ENCODE measurements around the gene NEDD8. TPM values are rescaled to one million over a fixed set of nuclear protein-coding genes. Genes with fewer than 3 reads are reported as not detected.

Gene NEDD8
- total and polyA plus RNA-seq, 2 donors (not counting 3 experiments of a cell fraction or from before 2014, with no cell fraction given), result 243 to 316 TPM

DNA sequence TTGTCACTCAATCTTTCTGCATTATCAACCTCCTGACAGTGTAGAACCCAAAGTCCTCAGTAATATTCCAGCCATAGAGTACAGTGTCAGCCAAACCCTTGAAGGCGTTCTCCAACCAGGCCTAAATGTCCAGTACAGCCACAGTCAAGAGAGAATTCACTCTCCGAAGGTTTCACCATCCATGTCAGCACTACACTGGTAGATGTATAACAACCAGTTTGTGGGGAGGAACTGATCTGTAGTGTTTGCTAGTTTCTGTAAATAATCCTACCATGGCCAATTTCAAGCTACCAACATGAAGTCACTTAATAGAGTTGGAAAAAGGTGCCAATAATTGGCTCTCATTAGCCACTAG, 15.8 kb downstream of the NEDD8 start:
- Histone ChIP-seq H3K9me3 (replicated peaks; ENCODE audit: control insufficient read depth, insufficient read depth, low read length) (no peaks in the 10 kb centered on the region), H3K27ac (ENCODE audit: insufficient read depth, low read depth, low read length) (no peak overlapping the region), H3K4me3 (replicated peaks in 1 of 3; ENCODE audit: insufficient read depth in 1 of 3, low read depth in 1 of 3, low read length in 3 of 3) (no peak overlapping the region), H3K9me1 (replicated peaks; ENCODE audit: control insufficient read depth, extremely low read depth, insufficient read depth, low read length) (no peaks in the 10 kb centered on the region), H2AFZ (ENCODE audit: low read depth, low read length) (no peak overlapping the region), H3K27me3 (ENCODE audit: control insufficient read depth in 2 of 2, insufficient read depth in 2 of 2, low read length in 2 of 2) (no peaks in the 10 kb centered on the region), H3K36me3 (ENCODE audit: control insufficient read depth in 2 of 2, extremely low read depth in 1 of 2, insufficient read depth in 2 of 2, low read length in 2 of 2) (peaks cover 2 to 4% of the 10 kb centered on the region in 2 experiments), H4K20me1 (replicated peaks; ENCODE audit: control insufficient read depth, extremely low read depth, insufficient read depth, low read length) (no peaks in the 10 kb centered on the region), H3K4me2 (ENCODE audit: insufficient read depth, low read length) (no peak overlapping the region), H3K4me1 (ENCODE audit: control insufficient read depth, extremely low read depth, insufficient read depth, low read length) (peaks cover 11% of the 10 kb centered on the region), H3K9ac (replicated peaks; ENCODE audit: extremely low read depth, insufficient read depth, low read length) (no peak overlapping the region), H3K79me2 (ENCODE audit: control insufficient read depth, insufficient read depth, low read length) (peaks cover 25% of the 10 kb centered on the region)
- CTCF ChIA-PET, result interaction anchor here (0.8 to 4.9 kb wide), 24 partner anchors 8 to 158 kb away, joined by 3 to 71 read pairs (median 6); partner anchors contain the start of genes CIDEB, EMC9, GMPR2 and IPO4
- dilution Hi-C loops (cut with MboI; ENCODE audit: extremely low pct_ligation_motif_present, low sequenced_read_pairs) (no loop called here), intact Hi-C loops (cut with micrococcal nuclease) (loop anchor here (1.0 to 5.0 kb wide), 5 partner anchors 26 to 215 kb away; partner anchors contain the start of genes RABGGTA and TINF2)
- FAIRE-seq, result no peak
- no TSS peak for BruUV-seq (replicated peaks)
- DNase-seq (ENCODE audit: low read depth, low spot score), result no peak
- POLR2A ChIA-PET, result interaction anchor here (0.8 to 3.4 kb wide), 4 partner anchors 9 to 92 kb away, joined by 3 to 21 read pairs (median 6); partner anchors contain the start of genes CIDEB and TINF2
- TF ChIP-seq, protein P1, sequence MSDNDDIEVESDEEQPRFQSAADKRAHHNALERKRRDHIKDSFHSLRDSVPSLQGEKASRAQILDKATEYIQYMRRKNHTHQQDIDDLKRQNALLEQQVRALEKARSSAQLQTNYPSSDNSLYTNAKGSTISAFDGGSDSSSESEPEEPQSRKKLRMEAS (IDR thresholded peaks at IDR 0.05; ENCODE audit: insufficient read depth, insufficient read length), result no peak
- TF ChIP-seq MYC (IDR thresholded peaks at IDR 0.05; ENCODE audit: low read depth, low read length) (no peak), JUN (IDR thresholded peaks at IDR 0.05; ENCODE audit: borderline replicate concordance, insufficient read depth, insufficient read length, low read depth) (no peak), GATA2 (IDR thresholded peaks at IDR 0.05; ENCODE audit: insufficient read depth, insufficient read length, low read depth, low read length) (no peak), EZH2 (IDR thresholded peaks at IDR 0.05; ENCODE audit: borderline replicate concordance, low read depth, low read length, severe bottlenecking) (no peak), POLR2A (IDR thresholded peaks at IDR 0.05; ENCODE audit: low read depth, low read length) (no peak), POLR2AphosphoS5 (IDR thresholded peaks at IDR 0.05; ENCODE audit: insufficient read depth, low read depth, low read length) (no peak), FOS (IDR thresholded peaks at IDR 0.05; ENCODE audit: borderline replicate concordance, insufficient read depth, low read length) (no peak)
- TF ChIP-seq, protein P2, sequence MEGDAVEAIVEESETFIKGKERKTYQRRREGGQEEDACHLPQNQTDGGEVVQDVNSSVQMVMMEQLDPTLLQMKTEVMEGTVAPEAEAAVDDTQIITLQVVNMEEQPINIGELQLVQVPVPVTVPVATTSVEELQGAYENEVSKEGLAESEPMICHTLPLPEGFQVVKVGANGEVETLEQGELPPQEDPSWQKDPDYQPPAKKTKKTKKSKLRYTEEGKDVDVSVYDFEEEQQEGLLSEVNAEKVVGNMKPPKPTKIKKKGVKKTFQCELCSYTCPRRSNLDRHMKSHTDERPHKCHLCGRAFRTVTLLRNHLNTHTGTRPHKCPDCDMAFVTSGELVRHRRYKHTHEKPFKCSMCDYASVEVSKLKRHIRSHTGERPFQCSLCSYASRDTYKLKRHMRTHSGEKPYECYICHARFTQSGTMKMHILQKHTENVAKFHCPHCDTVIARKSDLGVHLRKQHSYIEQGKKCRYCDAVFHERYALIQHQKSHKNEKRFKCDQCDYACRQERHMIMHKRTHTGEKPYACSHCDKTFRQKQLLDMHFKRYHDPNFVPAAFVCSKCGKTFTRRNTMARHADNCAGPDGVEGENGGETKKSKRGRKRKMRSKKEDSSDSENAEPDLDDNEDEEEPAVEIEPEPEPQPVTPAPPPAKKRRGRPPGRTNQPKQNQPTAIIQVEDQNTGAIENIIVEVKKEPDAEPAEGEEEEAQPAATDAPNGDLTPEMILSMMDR (IDR thresholded peaks at IDR 0.05; ENCODE audit: extremely low read depth in 1 of 2, insufficient read depth in 1 of 2, low read depth in 1 of 2, low read length in 2 of 2), result no peak

Data from endothelial cell of umbilical vein (primary cell).